Thyroid gland (tissue), 4 donors: Measurements from ENCODE around the gene ANKRD31. TPM values are rescaled to one million over a fixed set of nuclear protein-coding genes. Genes with fewer than 3 reads are reported as not detected.

Source experiments
- DNase-seq, 2 donors: peaks; one replicate each; pipeline ENCODE4 v3.0.0-alpha.2; 2019
- H3K27ac ChIP-seq, 3 donors: fragments of 200-600 bp; sonication (generic); 1 replicate in 2 of 3; 2 replicates in 1 of 3; pipeline ENCODE4 v1.5.1; 2016 to 2019; ENCODE audit warnings: mild to moderate bottlenecking in 1 of 3, moderate library complexity in 1 of 3
- H3K27me3 ChIP-seq: fragments of 200-600 bp; sonication (generic); one replicate; pipeline ENCODE4 v1.5.1; 2019
- H3K36me3 ChIP-seq, 2 donors: fragments of 200-600 bp; sonication (generic); one replicate each; pipeline ENCODE4 v1.5.1; 2016 to 2019
- H3K4me1 ChIP-seq, 2 donors: fragments of 200-600 bp; sonication (generic); one replicate each; pipeline ENCODE4 v1.5.1; 2017 to 2019
- H3K4me3 ChIP-seq, 3 donors: fragments of 200-600 bp; sonication (generic); replicated peaks in 1 of 3; 1 replicate in 2 of 3; 2 replicates in 1 of 3; pipeline ENCODE4 v1.5.1; 2016; ENCODE audit warnings: mild to moderate bottlenecking in 1 of 3
- H3K9me3 ChIP-seq: fragments of 200-600 bp; sonication (generic); one replicate; pipeline ENCODE4 v1.5.1; 2017
- POLR2A ChIP-seq, 2 donors: fragments of 450-650 bp; IDR thresholded peaks; one replicate each; pipeline ENCODE4 v1.6.1; 2017; ENCODE audit warnings: antibody characterized with exemption in 2 of 2, mild to moderate bottlenecking in 2 of 2, moderate library complexity in 1 of 2
- WGBS, 2 donors: methylation state at CpG; one replicate each; pipeline ENCODE4 v1.1.5; 2017; 5-methylcytosine and 5-hydroxymethylcytosine counted together
- intact Hi-C: fragments of 100-400 bp; cut with DNase I; formaldehyde crosslinking; loops from one replicate; pipeline ENCODE4 v1.15.1; 2023
- small RNA-seq: library from RNA; depleted of rRNA; stranded (forward); fragments of <200 nt; gene quantifications from one replicate; pipeline ENCODE3, GENCODE V24; 2016
- total RNA-seq, 4 donors: library from RNA; depleted of rRNA; stranded (reverse); fragments of >200 nt; gene quantifications; one replicate each; pipeline ENCODE4 v1.2.3, GENCODE V29; 2016
- TF ChIP-seq, protein P1 (sequence below), 6 experiments: fragments of 200-600 bp in 3 of 6; fragments of 450-650 bp in 3 of 6; sonication (generic) in 3 of 6; IDR thresholded peaks; one replicate each; pipeline ENCODE4 v1.5.1; 2016 to 2019; ENCODE audit warnings: antibody characterized with exemption in 6 of 6, mild to moderate bottlenecking in 2 of 6, inconsistent platforms in 1 of 6, moderate library complexity in 1 of 6

The ANKRD31 gene
- total RNA-seq, 4 donors from 2014 or later, result 0.11 to 0.81 (median 0.33) TPM

GRCh38 chr5:75020016-75020656 lies 216.5 kb downstream of the ANKRD31 start:
- intact Hi-C loops, result no loop called here
- Histone ChIP-seq H3K4me1 (no peaks in the 10 kb centered on the region), H3K27ac (no peak overlapping the region), H3K4me3 (no peak overlapping the region), H3K27me3 (no peaks in the 10 kb centered on the region), H3K9me3 (no peaks in the 10 kb centered on the region), H3K36me3 (no peaks in the 10 kb centered on the region)
- TF ChIP-seq, protein P1, sequence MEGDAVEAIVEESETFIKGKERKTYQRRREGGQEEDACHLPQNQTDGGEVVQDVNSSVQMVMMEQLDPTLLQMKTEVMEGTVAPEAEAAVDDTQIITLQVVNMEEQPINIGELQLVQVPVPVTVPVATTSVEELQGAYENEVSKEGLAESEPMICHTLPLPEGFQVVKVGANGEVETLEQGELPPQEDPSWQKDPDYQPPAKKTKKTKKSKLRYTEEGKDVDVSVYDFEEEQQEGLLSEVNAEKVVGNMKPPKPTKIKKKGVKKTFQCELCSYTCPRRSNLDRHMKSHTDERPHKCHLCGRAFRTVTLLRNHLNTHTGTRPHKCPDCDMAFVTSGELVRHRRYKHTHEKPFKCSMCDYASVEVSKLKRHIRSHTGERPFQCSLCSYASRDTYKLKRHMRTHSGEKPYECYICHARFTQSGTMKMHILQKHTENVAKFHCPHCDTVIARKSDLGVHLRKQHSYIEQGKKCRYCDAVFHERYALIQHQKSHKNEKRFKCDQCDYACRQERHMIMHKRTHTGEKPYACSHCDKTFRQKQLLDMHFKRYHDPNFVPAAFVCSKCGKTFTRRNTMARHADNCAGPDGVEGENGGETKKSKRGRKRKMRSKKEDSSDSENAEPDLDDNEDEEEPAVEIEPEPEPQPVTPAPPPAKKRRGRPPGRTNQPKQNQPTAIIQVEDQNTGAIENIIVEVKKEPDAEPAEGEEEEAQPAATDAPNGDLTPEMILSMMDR (IDR thresholded peaks at IDR 0.05), result no peak
- no peak for DNase-seq
- WGBS, 2 donors, result 77 to 83% methylated on average over 10 of the region's 10 CpGs

DNA sequence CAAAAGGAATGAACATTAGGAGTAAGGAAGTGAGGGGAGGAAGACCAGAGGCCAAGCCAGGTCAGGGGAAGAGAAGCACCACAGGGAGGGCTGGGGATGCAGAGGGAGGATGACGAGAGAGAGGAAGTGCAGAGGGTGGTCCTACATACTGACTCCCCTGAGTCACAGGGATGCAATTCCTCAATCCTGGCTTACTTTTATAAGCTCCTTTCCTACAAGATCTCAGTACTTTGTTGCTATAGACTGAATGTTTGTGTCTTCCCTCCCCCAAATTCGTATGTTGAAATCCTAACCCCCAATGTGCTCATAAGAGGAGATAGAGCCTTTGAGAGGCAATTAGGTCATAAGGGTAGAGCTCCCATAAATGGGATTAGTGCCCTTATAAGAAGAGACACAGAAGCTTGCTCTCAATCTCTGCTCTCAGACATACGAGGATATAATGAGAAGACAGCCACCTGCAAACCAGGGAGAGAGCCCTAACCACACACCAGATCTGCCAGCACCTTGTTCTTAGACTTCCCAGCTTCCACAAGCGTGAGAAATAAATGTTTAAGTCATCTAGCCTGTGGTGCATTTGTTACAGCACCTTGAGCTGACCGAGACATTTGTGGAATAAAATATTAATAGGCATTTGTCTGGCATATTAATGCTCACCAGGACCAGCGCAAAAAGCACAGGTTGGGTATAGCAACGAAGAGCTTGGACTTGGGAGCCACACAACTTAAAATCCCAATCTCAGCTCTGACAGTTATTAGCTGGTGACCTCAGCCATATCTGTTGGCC lies 217.7 kb downstream of the ANKRD31 start:
- Histone ChIP-seq H3K27me3 (no peaks in the 10 kb centered on the region), H3K36me3 (no peaks in the 10 kb centered on the region), H3K4me3 (no peak overlapping the region), H3K9me3 (no peaks in the 10 kb centered on the region), H3K4me1 (no peaks in the 10 kb centered on the region), H3K27ac (no peak overlapping the region)
- 84 to 88% methylated on average over 7 of the region's 7 CpGs for WGBS, 2 donors
- intact Hi-C loops, result no loop called here
- DNase-seq, result no peak
- no peak for TF ChIP-seq POLR2A (IDR thresholded peaks at IDR 0.05)
- TF ChIP-seq, protein P1 (IDR thresholded peaks at IDR 0.05), result no peak

Small RNAs within 50 kb of the gene (small RNA-seq; reads per million reads assigned to genes)
- not detected for gene SUMO2P5

Other genes with a start within 250 kb of the ANKRD31 start
- 1 to 10 TPM in 3 of 4 donors, under 1 TPM in 1; 0.94 to 3.1 (median 1.5) TPM for gene GCNT4, start 184.3 kb downstream of the ANKRD31 start, total RNA-seq
- 10 to 100 TPM; 30.2 to 56.2 (median 42.5) TPM for gene HMGCR, start 100.3 kb upstream of the ANKRD31 start, total RNA-seq